GM11168 (cell line): ENCODE results near the gene MSANTD7.

Source experiments
- in situ Hi-C: fragments of 300-500 bp; cut with MboI; formaldehyde crosslinking; loops from one replicate; pipeline ENCODE4 v1.12.0; 2022; ENCODE audit warnings: low sequenced_read_pairs; ENCODE audit not compliant: unreplicated experiment

Gene MSANTD7

DNA sequence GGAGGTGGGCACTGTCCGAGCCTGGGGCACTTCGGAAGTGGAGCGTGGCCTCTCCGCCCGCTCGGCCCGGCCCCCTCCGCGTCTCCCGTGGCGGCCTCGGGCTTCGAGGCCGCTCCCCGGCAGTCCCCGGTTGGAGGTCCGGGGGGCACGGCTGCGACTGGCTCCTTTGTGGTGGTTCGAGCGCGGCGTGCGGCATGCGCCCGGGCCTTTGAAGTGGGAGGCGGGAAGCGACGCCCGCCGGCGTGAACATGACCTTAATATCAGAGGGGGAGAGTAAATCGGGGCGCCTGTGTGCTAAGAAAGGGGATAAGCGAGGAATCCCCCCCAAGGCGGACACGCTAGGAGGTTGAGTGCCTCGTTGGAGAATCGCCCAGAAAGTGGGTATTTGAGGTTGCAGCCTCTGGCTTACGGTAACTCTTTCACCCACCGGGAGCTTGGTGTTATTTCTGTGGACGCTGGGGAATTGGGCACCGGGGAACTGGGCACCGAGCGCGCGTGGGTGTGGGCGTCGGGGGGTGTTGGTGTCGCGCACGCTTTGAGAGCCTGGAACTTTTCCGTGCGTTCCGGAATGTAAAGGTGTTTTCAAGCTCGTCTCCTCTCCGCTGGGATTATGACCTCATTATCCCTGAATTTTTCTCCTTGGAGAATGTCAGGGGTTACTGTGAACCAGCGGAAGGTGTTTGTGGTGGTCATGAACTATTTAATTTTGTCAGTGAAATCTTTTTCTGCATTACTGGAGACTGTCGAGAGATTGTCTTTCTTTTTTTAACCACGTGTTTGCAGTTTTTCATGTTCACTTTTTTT lies 41.2 kb downstream of the MSANTD7 start:
- in situ Hi-C loops = no loop called here

DNA sequence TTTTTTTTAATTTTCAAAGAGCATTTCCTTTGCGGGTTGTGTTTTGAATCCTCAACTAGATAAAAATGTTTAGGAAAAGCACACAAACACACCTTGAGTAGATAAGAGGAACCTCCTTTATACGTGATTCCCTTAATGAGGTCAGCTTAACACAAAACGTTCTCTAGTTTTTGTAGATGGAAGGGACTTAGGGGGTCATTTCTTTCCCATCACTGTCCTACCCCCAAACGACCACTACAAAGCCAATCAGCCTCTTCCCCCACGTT lies 41.8 kb downstream of the MSANTD7 start:
- in situ Hi-C loops = no loop called here

DNA sequence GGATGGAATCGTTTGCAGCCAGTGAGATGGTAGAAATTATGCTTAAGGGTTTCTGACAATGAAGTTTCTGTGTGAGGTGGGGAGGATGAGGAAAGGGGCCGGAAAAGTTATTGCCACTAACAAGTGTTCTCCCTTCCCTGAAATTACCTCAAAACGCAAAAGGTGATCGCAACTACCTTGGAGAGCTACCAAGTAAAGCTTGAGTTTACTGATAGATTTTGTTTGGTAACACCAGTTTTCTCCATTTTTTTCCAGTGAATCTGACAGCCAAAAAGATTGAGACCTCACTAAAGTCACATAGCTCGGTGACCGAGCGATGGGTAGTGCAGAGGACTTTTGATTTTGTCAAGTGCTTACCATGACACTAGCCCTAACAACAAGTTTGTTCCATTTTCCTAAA lies 42.1 kb downstream of the MSANTD7 start:
- in situ Hi-C loops = no loop called here

DNA sequence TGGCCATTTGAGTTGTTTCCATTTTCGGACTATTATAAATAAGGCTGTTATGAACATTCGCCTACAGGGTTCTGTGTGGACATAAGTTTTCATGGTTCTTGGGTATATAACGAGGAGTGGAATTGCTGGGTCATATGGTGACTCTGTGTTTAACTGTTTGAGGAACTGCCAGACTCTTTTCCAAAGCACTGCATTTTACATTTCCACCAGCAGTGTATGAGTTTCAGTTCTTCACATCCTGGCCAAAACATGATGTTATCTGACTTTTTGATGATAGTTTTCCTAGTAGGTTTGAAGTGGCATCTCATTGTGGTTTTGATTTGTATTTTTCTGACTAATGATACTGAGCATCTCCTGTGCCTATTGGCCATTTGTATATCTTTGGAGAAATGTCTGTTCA lies 46.0 kb downstream of the MSANTD7 start:
- in situ Hi-C loops = no loop called here
